ENCODE results near the gene ADPRH. TPM values are rescaled to one million over a fixed set of nuclear protein-coding genes. Genes with fewer than 3 reads are reported as not detected.
"Not testable (repeated sequence)": the region's sequence is repeated elsewhere in the genome, so short reads cannot be mapped to it uniquely, and the experiment has no call there.

ADPRH gene
- total RNA-seq, 1 donor from 2014 or later, result 3.7 TPM

DNA sequence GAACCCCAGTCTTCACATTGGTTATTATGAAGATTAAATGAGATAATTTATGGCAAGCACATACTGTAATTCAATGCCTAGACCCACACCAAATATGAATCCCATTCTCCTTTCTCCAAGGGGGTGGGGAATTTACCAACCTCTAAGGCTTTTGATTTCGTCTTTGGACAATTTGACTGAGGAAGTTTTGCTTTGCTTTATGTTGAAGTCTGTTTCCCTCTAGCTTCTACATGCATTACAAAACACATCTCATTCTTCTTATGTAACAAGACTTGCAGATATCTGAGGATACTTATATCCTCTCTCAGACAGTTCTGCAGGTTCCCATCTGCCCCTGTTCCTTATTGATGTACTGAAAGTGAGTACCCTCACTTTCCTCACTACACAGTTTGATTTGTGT lies 32.1 kb upstream of the ADPRH start:
- DNase-seq (ENCODE audit: low spot score, unreplicated experiment), result no peak
- Mint-ChIP-seq H3K4me1 (ENCODE audit: low read depth) (peaks cover under 1% of the 10 kb centered on the region), H3K36me3 (ENCODE audit: insufficient read depth) (no peaks in the 10 kb centered on the region), H3K9me3 (ENCODE audit: low read depth) (no peaks in the 10 kb centered on the region), H3K27ac (no peak overlapping the region), H3K27me3 (no peaks in the 10 kb centered on the region), H3K4me3 (ENCODE audit: low read depth) (no peak overlapping the region)
- TF ChIP-seq, protein P1, sequence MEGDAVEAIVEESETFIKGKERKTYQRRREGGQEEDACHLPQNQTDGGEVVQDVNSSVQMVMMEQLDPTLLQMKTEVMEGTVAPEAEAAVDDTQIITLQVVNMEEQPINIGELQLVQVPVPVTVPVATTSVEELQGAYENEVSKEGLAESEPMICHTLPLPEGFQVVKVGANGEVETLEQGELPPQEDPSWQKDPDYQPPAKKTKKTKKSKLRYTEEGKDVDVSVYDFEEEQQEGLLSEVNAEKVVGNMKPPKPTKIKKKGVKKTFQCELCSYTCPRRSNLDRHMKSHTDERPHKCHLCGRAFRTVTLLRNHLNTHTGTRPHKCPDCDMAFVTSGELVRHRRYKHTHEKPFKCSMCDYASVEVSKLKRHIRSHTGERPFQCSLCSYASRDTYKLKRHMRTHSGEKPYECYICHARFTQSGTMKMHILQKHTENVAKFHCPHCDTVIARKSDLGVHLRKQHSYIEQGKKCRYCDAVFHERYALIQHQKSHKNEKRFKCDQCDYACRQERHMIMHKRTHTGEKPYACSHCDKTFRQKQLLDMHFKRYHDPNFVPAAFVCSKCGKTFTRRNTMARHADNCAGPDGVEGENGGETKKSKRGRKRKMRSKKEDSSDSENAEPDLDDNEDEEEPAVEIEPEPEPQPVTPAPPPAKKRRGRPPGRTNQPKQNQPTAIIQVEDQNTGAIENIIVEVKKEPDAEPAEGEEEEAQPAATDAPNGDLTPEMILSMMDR (IDR thresholded peaks at IDR 0.05; ENCODE audit: unreplicated experiment), result no peak

DNA sequence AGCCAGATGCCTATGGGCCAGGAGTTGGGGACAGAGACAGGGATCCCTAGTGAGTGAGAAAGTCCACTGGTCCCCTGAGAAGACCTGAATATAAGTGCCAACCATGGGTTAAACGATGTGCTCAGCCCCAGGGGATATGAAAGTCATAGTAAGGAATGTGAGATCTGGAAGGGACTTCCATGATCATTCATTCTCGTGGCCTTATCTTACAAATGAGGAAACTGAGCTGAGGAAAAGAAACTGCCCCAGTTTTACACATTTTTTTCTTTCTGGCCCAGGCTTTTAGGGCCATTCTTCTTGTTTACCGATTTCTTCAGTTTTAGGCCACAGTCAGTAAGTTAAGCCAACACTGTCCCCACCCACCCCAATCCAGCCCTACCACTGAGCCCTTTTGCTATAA lies 31.0 kb upstream of the ADPRH start:
- TF ChIP-seq, protein P1 (IDR thresholded peaks at IDR 0.05; ENCODE audit: unreplicated experiment), result no peak
- no peaks in the 10 kb centered on the region for H3K36me3 Mint-ChIP-seq (ENCODE audit: insufficient read depth)
- H3K27ac Mint-ChIP-seq, result no peak overlapping the region
- H3K4me1 Mint-ChIP-seq (ENCODE audit: low read depth), result no peaks in the 10 kb centered on the region
- H3K4me3 Mint-ChIP-seq (ENCODE audit: low read depth), result no peak overlapping the region
- DNase-seq (ENCODE audit: low spot score, unreplicated experiment), result no peak
- no peaks in the 10 kb centered on the region for H3K27me3 Mint-ChIP-seq
- H3K9me3 Mint-ChIP-seq (ENCODE audit: low read depth), result no peaks in the 10 kb centered on the region

DNA sequence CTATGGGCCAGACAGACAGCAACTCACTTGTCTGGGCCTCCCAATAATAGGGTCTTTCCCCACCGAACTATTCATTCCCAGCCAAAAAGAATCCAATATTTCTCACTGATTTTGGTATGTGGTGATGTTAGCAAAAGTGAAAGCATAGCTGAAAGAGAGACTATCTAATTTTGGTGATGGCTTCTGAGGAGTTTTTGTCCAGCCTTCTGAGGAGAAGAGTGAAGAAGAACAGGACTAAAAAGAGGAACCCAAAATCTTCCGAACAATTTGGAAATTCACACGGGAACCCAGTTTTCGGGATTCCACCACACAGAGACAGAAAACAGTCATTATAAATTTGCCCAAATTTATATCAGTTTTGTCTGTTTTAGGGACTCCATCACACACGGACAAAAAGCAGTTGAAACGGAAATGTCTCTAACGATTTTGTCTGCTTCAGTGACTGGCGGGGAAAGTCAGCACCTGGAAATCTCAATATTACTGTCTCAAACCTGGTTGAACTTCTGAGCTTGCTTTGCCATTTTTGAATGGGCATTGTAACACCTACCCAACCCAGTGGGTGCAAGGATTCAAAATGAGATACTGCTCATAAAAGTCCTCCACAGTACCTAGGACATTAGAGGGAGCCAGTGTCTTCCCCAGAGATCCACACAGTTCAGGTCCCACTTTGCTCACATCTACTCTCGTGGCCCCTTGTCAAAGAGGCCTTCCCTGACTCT lies 28.9 kb upstream of the ADPRH start:
- TF ChIP-seq, protein P1 (IDR thresholded peaks at IDR 0.05; ENCODE audit: unreplicated experiment), result no peak
- no peak overlapping the region for H3K4me3 Mint-ChIP-seq (ENCODE audit: low read depth)
- no peaks in the 10 kb centered on the region for H3K27me3 Mint-ChIP-seq
- no peaks in the 10 kb centered on the region for H3K9me3 Mint-ChIP-seq (ENCODE audit: low read depth)
- no peak for DNase-seq (ENCODE audit: low spot score, unreplicated experiment)
- H3K27ac Mint-ChIP-seq, result no peak overlapping the region
- no peaks in the 10 kb centered on the region for H3K36me3 Mint-ChIP-seq (ENCODE audit: insufficient read depth)
- no peaks in the 10 kb centered on the region for H3K4me1 Mint-ChIP-seq (ENCODE audit: low read depth)

DNA sequence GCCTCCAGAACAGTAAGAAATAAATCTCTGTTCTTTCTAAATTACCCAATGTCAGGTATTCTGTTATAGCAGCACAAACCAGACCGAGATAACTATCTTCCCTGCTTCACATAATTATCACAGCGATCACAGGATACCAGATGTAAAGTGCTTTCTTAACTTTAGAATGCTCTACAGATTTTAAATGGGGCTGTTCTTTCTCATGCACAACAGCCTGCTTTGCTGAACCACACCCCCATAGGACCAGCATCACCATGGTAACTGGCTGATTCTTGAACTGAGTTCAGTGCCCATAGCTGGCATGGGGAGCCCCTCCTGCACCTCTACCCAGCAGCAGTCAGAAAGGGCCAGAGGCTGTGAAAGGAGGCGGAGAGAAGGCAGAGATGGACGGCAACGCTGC lies 27.7 kb upstream of the ADPRH start:
- H3K9me3 Mint-ChIP-seq (ENCODE audit: low read depth), result no peaks in the 10 kb centered on the region
- no peaks in the 10 kb centered on the region for H3K4me1 Mint-ChIP-seq (ENCODE audit: low read depth)
- H3K4me3 Mint-ChIP-seq (ENCODE audit: low read depth), result no peak overlapping the region
- TF ChIP-seq, protein P1 (IDR thresholded peaks at IDR 0.05; ENCODE audit: unreplicated experiment), result no peak
- no peaks in the 10 kb centered on the region for H3K36me3 Mint-ChIP-seq (ENCODE audit: insufficient read depth)
- peaks cover 5% of the 10 kb centered on the region for H3K27me3 Mint-ChIP-seq
- DNase-seq (ENCODE audit: low spot score, unreplicated experiment), result no peak
- H3K27ac Mint-ChIP-seq, result no peak overlapping the region

DNA sequence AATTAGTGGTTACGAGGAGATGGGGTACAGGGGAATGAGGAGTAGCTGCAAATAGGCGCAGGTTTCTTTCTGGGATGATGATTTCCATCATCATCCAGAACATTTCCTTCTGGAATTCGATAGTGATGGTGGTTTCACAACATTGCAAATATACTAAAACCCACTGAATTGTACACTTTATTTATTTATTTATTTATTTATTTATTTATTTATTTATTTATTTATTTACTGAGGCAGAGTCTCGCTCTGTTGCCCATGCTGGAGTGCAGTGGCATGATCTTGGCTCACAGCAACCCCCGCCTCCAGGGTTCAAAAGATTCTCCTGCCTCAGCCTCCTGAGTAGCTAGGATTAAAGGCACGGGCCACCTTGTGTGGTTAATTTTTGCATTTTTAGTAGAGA lies 26.4 kb upstream of the ADPRH start:
- H3K4me3 Mint-ChIP-seq (ENCODE audit: low read depth); H3K36me3 Mint-ChIP-seq (ENCODE audit: insufficient read depth); H3K4me1 Mint-ChIP-seq (ENCODE audit: low read depth): not testable (repeated sequence)

DNA sequence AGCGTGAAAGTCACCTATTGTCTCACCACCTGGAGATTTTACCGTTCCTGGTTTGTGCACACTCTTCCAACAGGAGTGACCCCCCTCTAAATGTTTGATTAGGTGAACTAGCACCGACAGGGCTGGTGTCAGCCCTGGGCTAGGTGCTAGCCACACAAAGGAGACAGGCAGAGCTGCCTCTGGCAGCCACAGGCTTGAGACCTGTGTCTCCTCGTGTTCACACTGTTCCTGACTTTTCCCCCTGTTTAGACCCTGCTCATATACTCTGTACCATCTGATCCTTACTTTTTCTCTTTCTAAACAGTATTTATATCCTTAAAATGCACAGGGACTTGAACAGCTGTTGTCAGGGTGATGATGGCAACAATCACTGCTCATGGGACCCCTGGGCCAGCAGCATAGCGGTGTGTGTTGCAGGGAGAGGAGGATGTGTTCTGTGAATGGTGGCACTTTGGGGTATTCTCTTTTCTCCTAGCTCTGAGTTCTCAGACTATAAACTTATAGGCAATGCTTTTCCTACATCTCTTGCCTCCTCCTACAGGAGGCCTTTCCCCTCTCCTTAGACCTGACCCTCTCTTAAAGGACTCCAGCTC lies 25.4 kb upstream of the ADPRH start:
- Mint-ChIP-seq H3K27ac (no peak overlapping the region), H3K4me3 (ENCODE audit: low read depth) (no peak overlapping the region), H3K27me3 (peaks cover 5% of the 10 kb centered on the region), H3K4me1 (ENCODE audit: low read depth) (no peaks in the 10 kb centered on the region), H3K36me3 (ENCODE audit: insufficient read depth) (no peaks in the 10 kb centered on the region), H3K9me3 (ENCODE audit: low read depth) (no peaks in the 10 kb centered on the region)
- DNase-seq (ENCODE audit: low spot score, unreplicated experiment), result no peak
- TF ChIP-seq, protein P1 (IDR thresholded peaks at IDR 0.05; ENCODE audit: unreplicated experiment), result no peak

More for the DNA sequence above, 26.4 kb upstream of the ADPRH start:
- not testable (repeated sequence) for H3K27ac Mint-ChIP-seq; DNase-seq (ENCODE audit: low spot score, unreplicated experiment); H3K27me3 Mint-ChIP-seq; H3K9me3 Mint-ChIP-seq (ENCODE audit: low read depth)
